Measurements from ENCODE around the gene MINDY4.

MINDY4 gene

GRCh38 chr7:30852744-30853288, 81.6 kb downstream of the MINDY4 start:
- DNase-seq (ENCODE audit: low read depth, low spot score), result no peak

GRCh38 chr7:30853576-30853975, 82.4 kb downstream of the MINDY4 start:
- no peak for DNase-seq (ENCODE audit: low read depth, low spot score)

- no peak for DNase-seq (ENCODE audit: low read depth, low spot score)
Observed at GRCh38 chr7:30855936-30856335, 84.7 kb downstream of the MINDY4 start.

DNA sequence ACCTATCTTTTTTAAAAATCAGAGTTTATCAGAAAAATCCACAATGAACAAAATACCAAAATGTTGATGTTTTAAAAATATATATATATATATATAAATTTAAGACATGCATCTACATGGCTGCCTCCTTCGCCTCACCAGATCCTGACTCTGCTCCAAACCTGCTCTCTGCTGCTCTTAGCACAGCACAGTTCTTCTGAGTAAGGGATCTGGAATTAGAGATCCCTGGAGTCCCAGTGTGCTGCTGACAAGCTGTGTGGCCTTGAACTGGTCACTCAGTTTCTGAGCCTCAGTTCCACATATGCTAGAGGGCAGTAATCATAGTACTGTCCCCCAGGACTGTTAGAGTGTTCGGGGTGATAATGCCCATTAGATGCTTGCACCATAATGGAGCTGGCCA, 87.4 kb downstream of the MINDY4 start:
- no peak for DNase-seq (ENCODE audit: low read depth, low spot score)

DNA sequence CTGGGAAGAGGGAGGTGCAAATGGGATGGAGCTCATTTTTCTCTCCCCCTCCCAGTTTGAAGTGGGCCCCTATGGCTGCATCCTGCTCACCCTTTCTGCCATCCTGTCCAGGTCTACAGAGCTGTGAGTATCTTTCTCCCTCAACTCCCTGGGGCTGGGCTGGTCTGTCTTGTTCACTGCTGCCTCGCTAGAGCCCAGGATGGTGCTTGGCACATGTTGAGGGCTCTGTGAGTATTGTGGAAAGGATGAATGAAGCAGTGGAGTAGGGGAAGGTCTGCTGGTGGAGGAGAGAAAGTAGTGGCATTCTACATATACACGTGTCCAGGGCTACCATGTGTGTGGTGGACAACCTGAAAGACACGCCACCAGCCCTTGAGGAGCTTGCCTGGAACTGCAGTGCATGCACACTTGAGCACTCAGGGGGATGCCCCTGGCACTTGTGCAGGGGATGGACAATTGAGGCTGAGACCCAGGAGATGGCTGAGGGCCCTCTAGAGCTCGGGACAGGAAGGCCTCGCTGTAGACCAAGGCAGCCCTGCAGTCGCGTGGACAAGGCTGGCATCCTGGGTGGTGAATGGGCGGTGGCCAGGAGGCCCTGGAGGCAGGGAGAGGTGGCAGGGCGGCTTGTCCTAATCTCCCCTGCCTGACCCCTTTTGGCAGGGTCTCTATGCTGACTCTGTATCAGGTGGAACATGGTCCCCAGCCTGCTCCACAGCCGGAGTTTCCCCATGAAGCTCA, 88.2 kb downstream of the MINDY4 start:
- DNase-seq (ENCODE audit: low read depth, low spot score), result no peak

DNA sequence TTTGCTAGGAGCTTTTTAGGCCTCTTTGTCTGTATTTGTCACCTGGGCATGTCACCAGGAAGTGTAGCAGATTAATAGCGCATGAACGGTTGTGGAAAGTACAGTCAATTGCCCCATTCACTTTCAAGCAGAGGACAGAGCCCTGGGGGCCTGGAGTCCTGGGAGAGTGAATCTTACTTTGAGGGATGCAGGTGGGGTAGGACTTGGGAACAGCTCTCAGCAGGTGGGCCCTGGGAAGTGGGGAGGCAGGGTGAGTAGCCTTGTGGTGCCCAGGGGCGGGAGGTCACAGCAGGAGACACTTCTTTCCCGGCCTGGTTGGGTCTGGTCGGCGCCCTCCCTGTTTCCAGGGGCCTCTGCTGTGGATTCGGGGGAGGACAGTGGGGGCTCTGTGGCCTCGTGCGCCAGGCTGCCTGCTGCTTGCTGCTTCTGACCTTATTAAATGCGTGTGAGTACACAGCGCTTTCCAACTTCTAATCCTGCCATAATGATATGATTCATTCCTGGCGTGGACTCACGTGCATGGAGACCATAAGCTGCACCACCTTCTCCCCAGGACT, 88.8 kb downstream of the MINDY4 start:
- DNase-seq (ENCODE audit: low read depth, low spot score), result no peak

GRCh38 chr7:30861612-30862011, 90.4 kb downstream of the MINDY4 start:
- no peak for DNase-seq (ENCODE audit: low read depth, low spot score)

GRCh38 chr7:30862995-30863705, 91.9 kb downstream of the MINDY4 start:
- no peak for DNase-seq (ENCODE audit: low read depth, low spot score)

GRCh38 chr7:30863706-30864035, 92.5 kb downstream of the MINDY4 start:
- DNase-seq (ENCODE audit: low read depth, low spot score), result no peak

DNA sequence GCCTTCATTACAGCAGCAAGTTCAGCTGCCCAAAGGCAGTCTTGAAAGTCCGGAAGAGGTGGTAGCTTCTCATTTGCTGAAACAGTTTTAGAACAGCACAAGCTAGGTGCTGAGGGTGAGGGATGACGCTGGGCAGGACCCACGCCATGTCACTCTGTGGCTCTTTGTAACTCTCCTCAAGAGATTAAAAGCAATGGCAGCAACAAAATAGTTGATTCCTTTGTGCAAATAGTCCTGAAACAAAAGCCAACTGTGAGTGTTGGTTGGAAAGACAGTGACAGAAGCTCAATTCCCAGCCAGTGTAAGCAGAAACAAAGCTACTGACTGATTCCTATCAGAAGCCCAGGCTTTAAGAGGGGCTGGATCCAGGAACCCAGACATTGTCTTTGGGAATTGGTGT, 92.9 kb downstream of the MINDY4 start:
- no peak for DNase-seq (ENCODE audit: low read depth, low spot score)

DNA sequence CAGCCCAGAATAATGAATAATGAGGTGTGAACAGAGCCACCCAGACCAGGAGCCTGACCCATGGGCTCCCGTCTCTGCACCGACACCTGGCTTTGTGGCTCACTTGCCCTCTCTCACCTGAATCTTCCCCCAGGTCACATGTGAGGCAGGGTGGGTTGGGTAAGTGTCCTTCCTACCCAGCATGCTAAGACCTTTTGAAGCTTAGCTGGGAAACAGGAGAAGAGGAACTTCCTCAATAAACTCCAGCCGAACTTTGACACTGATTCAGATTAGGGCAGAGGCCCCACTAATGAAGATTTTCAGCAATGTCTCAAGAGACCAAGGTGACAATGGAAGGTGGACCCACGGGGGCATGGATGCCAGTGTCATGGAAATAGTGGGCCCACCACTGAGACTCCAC, 93.9 kb downstream of the MINDY4 start:
- DNase-seq (ENCODE audit: low read depth, low spot score), result no peak

- DNase-seq (ENCODE audit: low read depth, low spot score), result no peak
Observed at GRCh38 chr7:30865821-30866220, 94.6 kb downstream of the MINDY4 start.

GRCh38 chr7:30866939-30867338, 95.7 kb downstream of the MINDY4 start:
- no peak for DNase-seq (ENCODE audit: low read depth, low spot score)

GRCh38 chr7:30867483-30867882, 96.3 kb downstream of the MINDY4 start:
- no peak for DNase-seq (ENCODE audit: low read depth, low spot score)

DNA sequence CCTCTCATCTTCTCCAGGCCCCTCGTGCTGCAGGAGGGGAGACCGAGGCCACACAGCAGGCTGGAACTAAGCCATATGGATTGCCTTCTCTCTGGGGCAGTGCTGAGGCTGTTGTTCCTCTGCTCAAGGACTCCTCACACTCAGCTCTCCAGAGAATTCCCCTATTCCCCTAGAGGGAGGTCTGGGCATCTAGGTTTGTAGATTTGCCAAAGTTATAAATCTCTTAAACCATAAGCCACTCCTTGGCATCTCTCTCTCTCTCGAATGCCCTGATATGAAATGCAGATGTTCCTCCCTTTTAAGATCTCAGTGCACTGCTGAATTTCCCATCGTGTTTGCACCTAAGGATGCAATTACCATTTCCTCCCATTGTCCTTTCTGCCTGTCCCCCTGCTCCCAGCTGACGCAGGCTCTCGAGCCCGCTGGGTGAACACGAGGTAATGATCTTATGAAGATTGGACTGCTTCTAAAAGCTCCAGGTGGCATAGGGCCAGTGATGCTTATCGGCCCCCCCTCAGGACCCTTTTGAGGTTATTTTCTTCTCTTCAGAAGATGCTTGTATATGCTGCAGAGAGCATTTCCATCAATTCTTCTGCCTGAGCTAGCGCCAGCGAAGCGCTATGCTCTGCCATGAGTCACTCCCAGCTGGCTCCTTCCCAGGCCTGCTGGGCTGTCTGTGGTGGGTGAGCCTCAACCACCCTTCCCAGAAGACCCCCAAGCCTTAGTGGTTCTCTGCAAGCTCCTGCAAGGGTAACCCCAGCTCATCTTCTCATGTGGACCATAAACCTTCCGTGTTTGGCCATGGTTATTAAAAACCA, 98.8 kb downstream of the MINDY4 start:
- no peak for DNase-seq (ENCODE audit: low read depth, low spot score)

GRCh38 chr7:30870821-30871518, 99.8 kb downstream of the MINDY4 start:
- no peak for DNase-seq (ENCODE audit: low read depth, low spot score)

DNA sequence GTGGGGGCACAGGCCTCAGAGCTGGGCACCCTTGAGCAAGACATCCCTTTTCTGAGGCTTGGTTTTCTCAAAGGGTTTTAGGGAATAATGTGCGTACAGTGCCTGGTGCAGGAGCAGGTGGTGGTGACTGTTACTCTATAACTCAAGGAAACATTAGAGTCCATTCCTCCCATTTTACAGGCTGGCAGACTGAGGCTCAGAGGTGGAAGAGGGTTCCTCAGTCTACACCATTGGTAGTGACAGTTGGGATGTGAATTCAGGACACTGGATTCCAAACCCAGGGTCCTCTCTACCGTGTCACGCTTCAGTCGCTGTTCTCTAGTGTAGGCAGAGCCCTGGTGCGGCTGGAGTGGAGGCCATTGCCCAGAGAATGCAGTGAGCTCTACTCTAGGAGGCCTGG, 100.4 kb downstream of the MINDY4 start:
- DNase-seq (ENCODE audit: low read depth, low spot score), result no peak

DNA sequence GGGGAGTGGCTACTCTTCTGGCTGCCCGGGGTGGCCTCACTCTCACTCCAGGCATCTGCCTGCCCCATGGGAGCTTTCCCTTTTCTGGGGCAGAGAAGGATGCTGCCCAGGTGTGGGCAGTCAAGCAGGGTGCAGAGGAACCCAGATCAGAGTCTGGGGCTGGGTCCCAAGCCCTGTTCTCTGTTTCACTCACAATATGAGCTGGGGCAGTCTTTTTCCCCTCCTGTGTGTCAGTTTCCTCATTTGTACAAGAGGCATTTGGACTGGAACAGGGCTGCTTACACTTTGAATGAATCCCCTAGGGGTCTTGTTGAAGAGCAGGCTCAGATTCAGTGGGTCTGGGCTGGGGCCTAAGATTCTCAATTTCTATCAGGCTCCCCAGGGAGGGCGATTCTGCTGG, 102.0 kb downstream of the MINDY4 start:
- no peak for DNase-seq (ENCODE audit: low read depth, low spot score)

DNA sequence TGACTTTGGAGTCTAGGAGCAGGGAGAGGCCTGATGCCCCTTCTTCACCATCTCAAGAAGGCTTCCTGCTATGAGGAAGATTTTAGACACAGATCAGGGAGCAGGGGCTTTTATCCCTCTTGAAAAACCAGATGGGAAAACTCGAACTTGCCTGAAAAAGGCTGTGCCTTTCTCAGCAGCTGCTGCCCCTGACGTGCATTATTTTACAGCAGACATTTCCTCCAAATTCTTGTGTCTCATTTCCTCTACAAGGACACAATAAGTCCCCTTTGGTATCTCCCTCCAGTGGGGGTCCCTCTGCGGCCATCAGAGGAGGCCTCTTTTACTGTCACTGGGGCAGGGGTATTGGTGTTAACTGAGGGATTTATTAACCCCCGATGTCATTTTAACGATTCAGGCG, 102.4 kb downstream of the MINDY4 start:
- no peak for DNase-seq (ENCODE audit: low read depth, low spot score)

- no peak for DNase-seq (ENCODE audit: low read depth, low spot score)
Observed at GRCh38 chr7:30874656-30875302, 103.6 kb downstream of the MINDY4 start.

Data from iPS DF 19.7 (cell line).